Measurements from ENCODE around the gene PRUNE2. TPM values are rescaled to one million over a fixed set of nuclear protein-coding genes. Genes with fewer than 3 reads are reported as not detected.

Gene PRUNE2
- total and polyA plus RNA-seq, 9 of the 15 experiments (the other 6 are each of a cell fraction or from before 2014, with no cell fraction given) = 0.05 to 0.45 (median 0.18) TPM; not detected in 1

- TF ChIP-seq XRCC5 (IDR thresholded peaks at IDR 0.05; ENCODE audit: low read depth, low read length) = no peak
- TF ChIP-seq SMC3 (conservative IDR thresholded peaks at IDR 0.05; ENCODE audit: insufficient read depth, low read depth, low read length) = no peak
- no peak for TF ChIP-seq SREBF2 (CRISPR knock-in tag; IDR thresholded peaks at IDR 0.05)
- TF ChIP-seq LARP7 (IDR thresholded peaks at IDR 0.05) = no peak
- TF ChIP-seq ZNF253 (CRISPR knock-in tag; conservative IDR thresholded peaks at IDR 0.05) = no peak
- no peak for TF ChIP-seq ADNP (tag; IDR thresholded peaks at IDR 0.05)
- TF ChIP-seq CEBPG (CRISPR knock-in tag; IDR thresholded peaks at IDR 0.05) = no peak
- TF ChIP-seq CEBPG (tag; conservative IDR thresholded peaks at IDR 0.05 in 1 of 2, IDR thresholded peaks at IDR 0.05 in 1 of 2) = no peak
- TF ChIP-seq MAFF (IDR thresholded peaks at IDR 0.05; ENCODE audit: low read length) = no peak
- TF ChIP-seq PRMT5 (CRISPR knock-in tag; IDR thresholded peaks at IDR 0.05) = no peak
These were observed 287.2 kb downstream of the PRUNE2 start (continued) for GRCh38 chr9:76618762-76619161.

GRCh38 chr9:76617497-76618175 is 288.3 kb downstream of the PRUNE2 start:
- CTCF ChIA-PET (ENCODE audit: low intra/inter-chr PET ratio) = no interaction called here

More at GRCh38 chr9:76617497-76618175, 288.3 kb downstream of the PRUNE2 start:
- H3K4me3 ChIP-seq = no peak overlapping the region
- no peaks in the 10 kb centered on the region for H3K27me3 ChIP-seq (ENCODE audit: control insufficient read depth in 2 of 2, insufficient read depth in 2 of 2, low read length in 2 of 2)
- no peaks in the 10 kb centered on the region for H4K20me1 ChIP-seq (replicated peaks; ENCODE audit: control insufficient read depth, insufficient read depth, low read length)
- in situ Hi-C loops (cut with MboI) = no loop called here
- no peaks in the 10 kb centered on the region; a peak in 1 of 5 replicates for H3K4me1 ChIP-seq (replicated peaks in 1 of 2; ENCODE audit: control insufficient read depth in 2 of 2, insufficient read depth in 2 of 2, low read length in 2 of 2)
- TF ChIP-seq HNRNPL (IDR thresholded peaks at IDR 0.05; ENCODE audit: low read depth, low read length) (no peak), SRSF1 (IDR thresholded peaks at IDR 0.05; ENCODE audit: low read depth, low read length) (no peak), ZNF79 (CRISPR knock-in tag; IDR thresholded peaks at IDR 0.05; ENCODE audit: low read depth) (no peak), ZNF282 (CRISPR knock-in tag; IDR thresholded peaks at IDR 0.05) (no peak), TEAD2 (tag; IDR thresholded peaks at IDR 0.05) (no peak)
- intact Hi-C loops (cut with micrococcal nuclease) = no loop called here
- no peaks in the 10 kb centered on the region for H3K9me1 ChIP-seq (ENCODE audit: control insufficient read depth, insufficient read depth, low read length)
- H3K27ac ChIP-seq (ENCODE audit: extremely low read depth, low read depth, low read length) = no peak overlapping the region
- 22% methylated on average over 3 of the region's 3 CpGs for WGBS (ENCODE audit: insufficient coverage, low coverage, missing lambda C conversion rate)
- no peak overlapping the region for H3K4me2 ChIP-seq (ENCODE audit: insufficient read depth, low read length)
- no peak for FAIRE-seq
- H3K9me3 ChIP-seq (replicated peaks; ENCODE audit: control insufficient read depth, insufficient read depth, low read depth, low read length) = no peaks in the 10 kb centered on the region
- no peak for ATAC-seq
- H3K79me2 ChIP-seq (ENCODE audit: control insufficient read depth, insufficient read depth, low read length) = no peaks in the 10 kb centered on the region
- H3K36me3 ChIP-seq (ENCODE audit: control insufficient read depth, insufficient read depth, low read length) = no peaks in the 10 kb centered on the region
- no peak overlapping the region for H3K9ac ChIP-seq (ENCODE audit: insufficient read depth in 1 of 2, low read depth in 2 of 2, low read length in 2 of 2)
- BruUV-seq (replicated peaks) = no TSS peak
- POLR2A ChIA-PET = no interaction called here
- DNase-seq (ENCODE audit: extremely low read depth in 1 of 4, low spot score in 3 of 4) = no peak
- no peak overlapping the region for H2AFZ ChIP-seq (ENCODE audit: low read depth, low read length)

Measured in K562 (cell line).